Ectodermal cell (in vitro differentiated cells): ENCODE results near the gene ZNF558.
"Not testable (repeated sequence)": the region's sequence is repeated elsewhere in the genome, so short reads cannot be mapped to it uniquely, and the experiment has no call there.

Source experiments
- H3K27ac ChIP-seq: 2 replicates; pipeline ENCODE4 v1.7.0; 2013; ENCODE audit warnings: mild to moderate bottlenecking, low read depth, low read length; ENCODE audit not compliant: insufficient read depth, poor library complexity, severe bottlenecking
- H3K27me3 ChIP-seq: 2 replicates; pipeline ENCODE4 v1.7.0; 2013; ENCODE audit warnings: mild to moderate bottlenecking, low read length; ENCODE audit not compliant: insufficient read depth, control insufficient read depth, poor library complexity, severe bottlenecking
- H3K36me3 ChIP-seq: one replicate; pipeline ENCODE4 v1.7.0; 2013; ENCODE audit warnings: low read length; ENCODE audit not compliant: control insufficient read depth, insufficient read depth
- H3K4me1 ChIP-seq: one replicate; pipeline ENCODE4 v1.7.0; 2013; ENCODE audit warnings: low read length; ENCODE audit not compliant: control insufficient read depth, insufficient read depth
- H3K4me3 ChIP-seq: 2 replicates; pipeline ENCODE4 v1.7.0; 2013; ENCODE audit warnings: low read depth, low read length, control low read depth; ENCODE audit not compliant: insufficient read depth
- H3K9me3 ChIP-seq: 2 replicates; pipeline ENCODE4 v1.7.0; 2013; ENCODE audit warnings: mild to moderate bottlenecking, low read length, moderate library complexity; ENCODE audit not compliant: control insufficient read depth
- WGBS, 2 experiments: methylation state at CpG; one replicate each; pipeline ENCODE4 v1.1.7; 2013; ENCODE audit warnings: missing lambda C conversion rate in 2 of 2; 5-methylcytosine and 5-hydroxymethylcytosine counted together

ZNF558 gene

DNA sequence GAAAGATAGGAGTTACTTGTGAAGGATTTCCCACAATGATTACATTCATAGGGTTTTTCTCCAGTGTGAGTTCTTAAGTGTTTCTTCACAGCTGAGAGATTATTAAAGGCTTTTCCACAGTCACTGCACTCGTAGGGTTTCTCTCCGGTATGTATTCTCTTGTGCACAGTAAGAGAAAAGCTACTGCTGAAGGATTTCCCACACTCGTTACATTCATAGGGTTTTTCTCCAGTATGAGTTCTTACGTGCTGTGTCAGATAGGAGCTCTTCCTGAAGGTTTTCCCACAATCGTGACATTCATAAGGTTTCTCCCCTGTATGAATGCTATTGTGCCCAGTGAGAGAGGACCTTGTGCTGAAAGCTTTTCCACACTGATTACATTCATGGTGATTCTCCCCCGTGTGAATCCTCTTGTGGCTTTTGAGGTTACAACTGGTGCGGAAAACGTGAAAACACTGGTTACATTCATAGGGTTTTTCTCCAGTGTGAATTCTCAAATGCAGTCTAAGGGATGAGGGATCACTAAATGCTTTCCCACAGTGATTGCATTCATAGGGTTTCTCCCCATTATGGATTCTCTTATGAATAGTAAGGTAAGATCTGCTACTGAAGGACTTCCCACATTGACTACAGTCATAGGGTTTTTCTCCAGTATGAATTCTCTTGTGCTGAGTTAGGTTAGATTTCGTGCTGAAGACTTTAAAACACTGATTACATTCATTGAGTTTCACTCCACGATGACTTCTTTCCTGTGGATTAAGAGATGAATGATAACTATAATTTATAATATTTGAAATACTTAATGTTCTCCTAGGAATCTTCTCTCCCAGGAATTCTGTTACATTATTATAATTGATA is 20.6 kb downstream of the ZNF558 start:
- Histone ChIP-seq H3K36me3 (peaks cover 41% of the 10 kb centered on the region), H3K4me1 (no peaks in the 10 kb centered on the region), H3K27ac (no peak overlapping the region), H3K27me3 (no peaks in the 10 kb centered on the region), H3K9me3 (peaks cover 28% of the 10 kb centered on the region), H3K4me3 (no peak overlapping the region)
- WGBS, 2 experiments: 87 to 88% methylated on average over 8 to 9 of the region's 10 CpGs

- Histone ChIP-seq H3K27me3 (no peaks in the 10 kb centered on the region), H3K4me1 (no peaks in the 10 kb centered on the region), H3K4me3 (no peak overlapping the region), H3K9me3 (peaks cover 25% of the 10 kb centered on the region), H3K27ac (no peak overlapping the region), H3K36me3 (peaks cover 18% of the 10 kb centered on the region)
- WGBS, 2 experiments: 79% methylated on average over 1 of the region's 1 CpG; no CpG with 5 or more reads in 1 of the 2 experiments
Observed at GRCh38 chr19:8806661-8807060, 25.4 kb downstream of the ZNF558 start.

DNA sequence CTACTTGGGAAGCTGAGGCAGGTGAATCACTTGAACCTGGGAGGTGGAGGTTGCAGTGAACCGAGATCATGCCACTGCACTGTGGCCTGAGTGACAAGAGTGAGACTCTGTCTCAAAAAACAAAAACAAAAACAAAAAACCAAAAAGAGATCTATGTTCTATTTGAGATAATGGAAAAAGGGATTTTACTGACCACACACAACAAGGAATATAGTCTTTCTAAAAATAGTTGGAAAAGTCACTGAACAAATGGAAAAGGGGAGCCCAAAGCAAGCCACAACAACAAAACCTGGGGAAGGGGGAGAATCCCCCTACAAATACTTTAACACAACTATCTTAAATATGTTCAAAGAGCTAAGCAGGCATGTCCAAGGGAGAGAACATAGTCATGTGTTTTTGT is 37.3 kb downstream of the ZNF558 start:
- no peaks in the 10 kb centered on the region for H3K36me3 ChIP-seq
- no peak overlapping the region for H3K4me3 ChIP-seq
- 43 to 69% methylated on average over 1 of the region's 1 CpG for WGBS, 2 experiments
- H3K9me3 ChIP-seq: peaks cover 7% of the 10 kb centered on the region
- no peaks in the 10 kb centered on the region for H3K27me3 ChIP-seq
- H3K4me1 ChIP-seq: no peaks in the 10 kb centered on the region
- H3K27ac ChIP-seq: no peak overlapping the region

DNA sequence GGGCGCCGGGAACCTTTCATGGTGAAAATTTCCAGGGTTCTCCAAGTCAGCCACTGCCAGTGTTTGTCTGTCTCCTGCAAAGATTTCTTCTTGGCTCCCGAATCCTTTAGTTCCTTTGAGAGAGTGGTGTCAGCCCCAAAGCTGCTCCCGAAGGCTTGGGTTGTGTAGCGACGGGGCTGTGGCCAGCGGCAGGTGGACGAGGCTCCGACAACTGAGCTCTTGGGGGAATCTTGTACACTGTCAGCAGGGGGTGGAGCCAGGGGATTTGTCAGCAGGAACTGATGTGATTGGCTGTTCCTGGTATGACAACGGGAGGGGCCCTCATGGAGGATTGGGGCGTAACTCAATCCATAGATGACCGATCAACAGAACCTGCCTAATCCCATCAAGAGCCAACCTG is 58.5 kb downstream of the ZNF558 start:
- not testable (repeated sequence) for H3K27me3 ChIP-seq, H3K4me3 ChIP-seq, H3K4me1 ChIP-seq, H3K36me3 ChIP-seq, H3K9me3 ChIP-seq, H3K27ac ChIP-seq
- no CpG with 5 or more reads among the region's 12 CpGs for WGBS, 2 experiments

- not testable (repeated sequence) for H3K4me1 ChIP-seq, H3K27ac ChIP-seq, H3K27me3 ChIP-seq, H3K9me3 ChIP-seq, H3K36me3 ChIP-seq, H3K4me3 ChIP-seq
- 100% methylated on average over 2 of the region's 8 CpGs; no CpG with 5 or more reads in 1 of the 2 experiments for WGBS, 2 experiments
Observed at GRCh38 chr19:8769265-8769664, 62.8 kb downstream of the ZNF558 start.

- 82 to 85% methylated on average over 5 of the region's 11 CpGs for WGBS, 2 experiments
- not testable (repeated sequence) for H3K9me3 ChIP-seq, H3K27ac ChIP-seq, H3K4me1 ChIP-seq, H3K36me3 ChIP-seq, H3K4me3 ChIP-seq, H3K27me3 ChIP-seq
Observed at GRCh38 chr19:8767257-8767656, 64.8 kb downstream of the ZNF558 start.
